Hepatocyte (in vitro differentiated cells): ENCODE results near the gene PSMB10.

Source experiments
- CTCF ChIP-seq: fragments of 200-600 bp; sonication (generic); IDR thresholded peaks from 2 replicates; pipeline ENCODE4 v1.5.1; 2016; ENCODE audit warnings: antibody characterized with exemption, mild to moderate bottlenecking; ENCODE audit not compliant: poor library complexity
- EZH2 ChIP-seq: fragments of 200-600 bp; sonication (generic); IDR thresholded peaks from 2 replicates; pipeline ENCODE4 v1.6.1; 2016; ENCODE audit warnings: antibody characterized with exemption, mild to moderate bottlenecking, borderline replicate concordance

DNA sequence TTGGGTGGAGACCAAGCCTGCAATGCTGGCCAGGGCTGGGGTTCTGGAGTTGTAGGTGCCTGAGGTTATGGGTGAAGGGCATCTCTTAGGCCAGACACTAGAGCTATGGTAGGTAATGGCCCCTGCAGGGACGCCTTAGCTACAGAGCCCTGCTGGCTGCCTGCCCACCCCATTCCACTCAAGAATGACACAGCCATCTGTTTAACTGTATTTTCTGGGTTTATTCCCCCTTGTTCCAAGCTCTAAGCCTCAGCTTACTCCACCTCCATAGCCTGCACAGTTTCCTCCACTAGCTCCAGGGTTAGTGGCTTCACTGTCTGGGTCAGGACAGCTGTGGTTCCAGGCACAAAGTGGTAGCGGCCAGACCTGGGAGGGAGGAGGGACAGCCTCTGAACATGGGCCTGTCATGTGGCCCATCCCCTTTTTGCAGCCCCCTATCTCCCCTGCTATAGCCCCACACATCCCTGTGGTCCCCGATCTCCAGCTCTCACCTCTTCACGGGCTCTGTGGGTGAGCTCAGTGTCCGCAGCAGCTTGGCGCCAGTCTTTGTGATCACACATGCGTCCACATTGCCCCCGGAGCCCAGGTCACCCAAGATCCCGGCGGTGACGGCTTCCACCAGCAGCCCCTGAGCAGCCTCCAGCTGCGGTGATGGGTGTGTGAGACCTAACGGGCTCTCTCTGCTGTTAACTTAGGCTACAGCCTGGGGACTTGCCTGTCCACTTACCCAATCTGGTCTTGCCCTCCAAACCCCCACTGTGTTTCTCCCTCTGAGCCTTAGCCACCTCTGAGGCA, 2.1 kb downstream of the PSMB10 start:
- TF ChIP-seq EZH2 (no peak), CTCF (no peak)
